Measurements from ENCODE around the gene ROBO2.

- TF ChIP-seq CTCF (IDR thresholded peaks at IDR 0.05; ENCODE audit: insufficient read depth, low read length) (no peak), REST (IDR thresholded peaks at IDR 0.05; ENCODE audit: insufficient replicate concordance, low read depth) (no peak)
Observed at GRCh38 chr3:77321646-77322045, 281.7 kb downstream of the ROBO2 start.
